Measurements from ENCODE around the gene HSD17B7. TPM values are rescaled to one million over a fixed set of nuclear protein-coding genes. Genes with fewer than 3 reads are reported as not detected.
"Not testable (repeated sequence)": the region's sequence is repeated elsewhere in the genome, so short reads cannot be mapped to it uniquely, and the experiment has no call there.

HSD17B7 gene
- total RNA-seq, 1 donor from 2014 or later: 12.0 TPM

GRCh38 chr1:162765788-162766187 is 24.7 kb upstream of the HSD17B7 start:
- H3K4me3 ChIP-seq (ENCODE audit: low read length in 3 of 3): no peak overlapping the region
- H3K9me3 ChIP-seq (ENCODE audit: control insufficient read depth in 3 of 3, low read length in 3 of 3): no peaks in the 10 kb centered on the region
- peaks cover 0 to 21% (median 0%) of the 10 kb centered on the region in 3 donors for H3K36me3 ChIP-seq (ENCODE audit: control insufficient read depth in 3 of 3, insufficient read depth in 3 of 3, low read length in 3 of 3)
- no peak overlapping the region for H3K9ac ChIP-seq (ENCODE audit: low read depth in 1 of 3, low read length in 3 of 3)
- no peaks in the 10 kb centered on the region for H3K4me1 ChIP-seq (ENCODE audit: control insufficient read depth in 3 of 3, insufficient read depth in 3 of 3, low read length in 3 of 3)
- H3K27ac ChIP-seq (ENCODE audit: low read depth, low read length): no peak overlapping the region
- H3K27me3 ChIP-seq (ENCODE audit: control insufficient read depth in 3 of 3, insufficient read depth in 3 of 3, low read length in 3 of 3): no peaks in the 10 kb centered on the region

GRCh38 chr1:162772571-162773154 is 17.8 kb upstream of the HSD17B7 start:
- Histone ChIP-seq H3K9ac (ENCODE audit: low read depth in 1 of 3, low read length in 3 of 3) (no peak overlapping the region), H3K27me3 (ENCODE audit: control insufficient read depth in 3 of 3, insufficient read depth in 3 of 3, low read length in 3 of 3) (no peaks in the 10 kb centered on the region), H3K9me3 (ENCODE audit: control insufficient read depth in 3 of 3, low read length in 3 of 3) (no peaks in the 10 kb centered on the region), H3K4me1 (ENCODE audit: control insufficient read depth in 3 of 3, insufficient read depth in 3 of 3, low read length in 3 of 3) (no peaks in the 10 kb centered on the region), H3K4me3 (ENCODE audit: low read length in 3 of 3) (no peak overlapping the region), H3K27ac (ENCODE audit: low read depth, low read length) (no peak overlapping the region), H3K36me3 (ENCODE audit: control insufficient read depth in 3 of 3, insufficient read depth in 3 of 3, low read length in 3 of 3) (peaks cover 0 to 10% (median 2%) of the 10 kb centered on the region in 3 donors)

- Histone ChIP-seq H3K9ac (ENCODE audit: low read depth in 1 of 3, low read length in 3 of 3) (no peak overlapping the region), H3K36me3 (ENCODE audit: control insufficient read depth in 3 of 3, insufficient read depth in 3 of 3, low read length in 3 of 3) (peaks cover 0 to 6% (median 2%) of the 10 kb centered on the region in 3 donors), H3K9me3 (ENCODE audit: control insufficient read depth in 3 of 3, low read length in 3 of 3) (no peaks in the 10 kb centered on the region), H3K27ac (ENCODE audit: low read depth, low read length) (no peak overlapping the region), H3K4me1 (ENCODE audit: control insufficient read depth in 3 of 3, insufficient read depth in 3 of 3, low read length in 3 of 3) (no peaks in the 10 kb centered on the region), H3K4me3 (ENCODE audit: low read length in 3 of 3) (no peak overlapping the region), H3K27me3 (ENCODE audit: control insufficient read depth in 3 of 3, insufficient read depth in 3 of 3, low read length in 3 of 3) (no peaks in the 10 kb centered on the region)
Measured at GRCh38 chr1:162774007-162774406, 16.5 kb upstream of the HSD17B7 start.

GRCh38 chr1:162779043-162779442 is 11.5 kb upstream of the HSD17B7 start:
- Histone ChIP-seq H3K9me3 (ENCODE audit: control insufficient read depth in 3 of 3, low read length in 3 of 3) (no peaks in the 10 kb centered on the region), H3K9ac (ENCODE audit: low read depth in 1 of 3, low read length in 3 of 3) (no peak overlapping the region), H3K36me3 (ENCODE audit: control insufficient read depth in 3 of 3, insufficient read depth in 3 of 3, low read length in 3 of 3) (peaks cover 0 to 10% (median 0%) of the 10 kb centered on the region in 3 donors), H3K27me3 (ENCODE audit: control insufficient read depth in 3 of 3, insufficient read depth in 3 of 3, low read length in 3 of 3) (no peaks in the 10 kb centered on the region), H3K4me3 (ENCODE audit: low read length in 3 of 3) (no peak overlapping the region), H3K4me1 (ENCODE audit: control insufficient read depth in 3 of 3, insufficient read depth in 3 of 3, low read length in 3 of 3) (no peaks in the 10 kb centered on the region), H3K27ac (ENCODE audit: low read depth, low read length) (no peak overlapping the region)

- Histone ChIP-seq H3K27ac (ENCODE audit: low read depth, low read length) (no peak overlapping the region), H3K4me1 (ENCODE audit: control insufficient read depth in 3 of 3, insufficient read depth in 3 of 3, low read length in 3 of 3) (no peaks in the 10 kb centered on the region), H3K27me3 (ENCODE audit: control insufficient read depth in 3 of 3, insufficient read depth in 3 of 3, low read length in 3 of 3) (no peaks in the 10 kb centered on the region), H3K9ac (ENCODE audit: low read depth in 1 of 3, low read length in 3 of 3) (no peak overlapping the region), H3K4me3 (ENCODE audit: low read length in 3 of 3) (no peak overlapping the region), H3K9me3 (ENCODE audit: control insufficient read depth in 3 of 3, low read length in 3 of 3) (no peaks in the 10 kb centered on the region), H3K36me3 (ENCODE audit: control insufficient read depth in 3 of 3, insufficient read depth in 3 of 3, low read length in 3 of 3) (peaks cover 0 to 8% (median 0%) of the 10 kb centered on the region in 3 donors)
Measured at GRCh38 chr1:162782671-162783070, 7.8 kb upstream of the HSD17B7 start.

- not testable (repeated sequence) for H3K27ac ChIP-seq (ENCODE audit: low read depth, low read length); H3K4me3 ChIP-seq (ENCODE audit: low read length in 3 of 3); H3K27me3 ChIP-seq (ENCODE audit: control insufficient read depth in 3 of 3, insufficient read depth in 3 of 3, low read length in 3 of 3); H3K4me1 ChIP-seq (ENCODE audit: control insufficient read depth in 3 of 3, insufficient read depth in 3 of 3, low read length in 3 of 3); H3K9me3 ChIP-seq (ENCODE audit: control insufficient read depth in 3 of 3, low read length in 3 of 3); H3K9ac ChIP-seq (ENCODE audit: low read depth in 1 of 3, low read length in 3 of 3); H3K36me3 ChIP-seq (ENCODE audit: control insufficient read depth in 3 of 3, insufficient read depth in 3 of 3, low read length in 3 of 3)
Measured at GRCh38 chr1:162784926-162785325, 5.6 kb upstream of the HSD17B7 start.

GRCh38 chr1:162788783-162789182 is 1.7 kb upstream of the HSD17B7 start:
- H3K4me1 ChIP-seq (ENCODE audit: control insufficient read depth in 3 of 3, insufficient read depth in 3 of 3, low read length in 3 of 3); H3K27me3 ChIP-seq (ENCODE audit: control insufficient read depth in 3 of 3, insufficient read depth in 3 of 3, low read length in 3 of 3); H3K9me3 ChIP-seq (ENCODE audit: control insufficient read depth in 3 of 3, low read length in 3 of 3); H3K27ac ChIP-seq (ENCODE audit: low read depth, low read length); H3K36me3 ChIP-seq (ENCODE audit: control insufficient read depth in 3 of 3, insufficient read depth in 3 of 3, low read length in 3 of 3); H3K4me3 ChIP-seq (ENCODE audit: low read length in 3 of 3); H3K9ac ChIP-seq (ENCODE audit: low read depth in 1 of 3, low read length in 3 of 3): not testable (repeated sequence)

- not testable (repeated sequence) for H3K27ac ChIP-seq (ENCODE audit: low read depth, low read length); H3K4me1 ChIP-seq (ENCODE audit: control insufficient read depth in 3 of 3, insufficient read depth in 3 of 3, low read length in 3 of 3); H3K36me3 ChIP-seq (ENCODE audit: control insufficient read depth in 3 of 3, insufficient read depth in 3 of 3, low read length in 3 of 3); H3K9me3 ChIP-seq (ENCODE audit: control insufficient read depth in 3 of 3, low read length in 3 of 3); H3K27me3 ChIP-seq (ENCODE audit: control insufficient read depth in 3 of 3, insufficient read depth in 3 of 3, low read length in 3 of 3)
- peak overlapping the region; percentile 62 to 74 (median 68) for H3K4me3 ChIP-seq (ENCODE audit: low read length in 3 of 3)
- H3K9ac ChIP-seq (ENCODE audit: low read depth in 1 of 3, low read length in 3 of 3): peak overlapping the region in 2 of 3 donors; percentile 64 to 66
Measured at GRCh38 chr1:162790985-162791357, 469 bp downstream of the HSD17B7 start.

GRCh38 chr1:162794284-162794683 is 3.8 kb downstream of the HSD17B7 start:
- H3K9me3 ChIP-seq (ENCODE audit: control insufficient read depth in 3 of 3, low read length in 3 of 3); H3K4me1 ChIP-seq (ENCODE audit: control insufficient read depth in 3 of 3, insufficient read depth in 3 of 3, low read length in 3 of 3); H3K9ac ChIP-seq (ENCODE audit: low read depth in 1 of 3, low read length in 3 of 3); H3K27me3 ChIP-seq (ENCODE audit: control insufficient read depth in 3 of 3, insufficient read depth in 3 of 3, low read length in 3 of 3); H3K36me3 ChIP-seq (ENCODE audit: control insufficient read depth in 3 of 3, insufficient read depth in 3 of 3, low read length in 3 of 3); H3K4me3 ChIP-seq (ENCODE audit: low read length in 3 of 3); H3K27ac ChIP-seq (ENCODE audit: low read depth, low read length): not testable (repeated sequence)

GRCh38 chr1:162796617-162797279 is 6.2 kb downstream of the HSD17B7 start:
- not testable (repeated sequence) for H3K27ac ChIP-seq (ENCODE audit: low read depth, low read length); H3K4me1 ChIP-seq (ENCODE audit: control insufficient read depth in 3 of 3, insufficient read depth in 3 of 3, low read length in 3 of 3); H3K9ac ChIP-seq (ENCODE audit: low read depth in 1 of 3, low read length in 3 of 3); H3K36me3 ChIP-seq (ENCODE audit: control insufficient read depth in 3 of 3, insufficient read depth in 3 of 3, low read length in 3 of 3); H3K9me3 ChIP-seq (ENCODE audit: control insufficient read depth in 3 of 3, low read length in 3 of 3); H3K4me3 ChIP-seq (ENCODE audit: low read length in 3 of 3); H3K27me3 ChIP-seq (ENCODE audit: control insufficient read depth in 3 of 3, insufficient read depth in 3 of 3, low read length in 3 of 3)

Data from skeletal muscle tissue (tissue), 4 donors.